Activated gamma-delta T cell (primary cell): ENCODE measurements around the gene NABP2.
A peak's percentile ranks its signal among the peaks of the same experiment; 100 is the strongest.
"Not testable (repeated sequence)": the region's sequence is repeated elsewhere in the genome, so short reads cannot be mapped to it uniquely, and the experiment has no call there.

Source experiments
- DNase-seq: peaks from one replicate; lab custom pipeline; 2025; lab: John Stamatoyannopoulos, UW

The NABP2 gene

GRCh38 chr12:56244494-56244893 is 20.4 kb downstream of the NABP2 start:
- no peak for DNase-seq

- no peak for DNase-seq
Observed at GRCh38 chr12:56247923-56248322, 23.8 kb downstream of the NABP2 start.

GRCh38 chr12:56248711-56249110 is 24.6 kb downstream of the NABP2 start:
- DNase-seq, result no peak

DNA sequence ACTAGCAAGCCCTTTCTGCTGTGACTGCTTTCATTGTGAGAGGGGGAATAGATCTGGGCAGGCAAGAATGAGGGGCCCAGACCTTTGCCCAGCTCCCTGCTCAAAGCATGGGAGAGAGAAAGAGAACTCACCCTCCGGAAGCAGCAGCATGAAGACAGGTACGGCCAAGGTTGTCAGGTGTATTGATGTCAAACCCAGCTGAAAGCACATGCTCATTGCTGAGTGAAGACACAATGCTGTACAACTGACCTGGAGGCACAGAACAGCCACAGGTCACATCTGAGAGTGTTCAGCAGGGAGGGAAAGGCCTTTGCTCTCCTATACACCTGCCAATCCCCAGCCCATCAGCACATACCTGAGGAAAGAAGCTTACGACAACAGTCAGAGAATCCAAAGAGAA is 28.5 kb downstream of the NABP2 start:
- DNase-seq, result no peak

DNA sequence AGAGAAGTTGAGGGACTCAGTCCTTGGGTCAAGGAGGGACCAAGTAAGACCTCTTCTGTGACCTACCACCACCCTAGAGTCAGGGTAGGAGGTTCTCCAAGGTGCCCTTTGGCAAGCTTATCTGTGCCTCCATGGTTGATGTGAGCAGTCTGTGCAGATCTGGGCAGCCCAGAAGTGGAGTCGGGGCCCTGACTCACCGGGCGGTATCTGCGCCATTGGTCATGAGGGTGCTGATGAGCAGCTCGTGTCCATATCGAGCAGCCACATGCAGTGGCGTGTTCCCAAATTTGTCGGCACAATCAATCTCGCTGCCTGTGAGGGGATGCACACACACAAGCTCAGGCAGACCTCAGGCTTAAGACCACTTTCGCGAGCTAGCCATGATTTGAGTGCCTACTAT is 28.9 kb downstream of the NABP2 start:
- DNase-seq, result no peak

DNA sequence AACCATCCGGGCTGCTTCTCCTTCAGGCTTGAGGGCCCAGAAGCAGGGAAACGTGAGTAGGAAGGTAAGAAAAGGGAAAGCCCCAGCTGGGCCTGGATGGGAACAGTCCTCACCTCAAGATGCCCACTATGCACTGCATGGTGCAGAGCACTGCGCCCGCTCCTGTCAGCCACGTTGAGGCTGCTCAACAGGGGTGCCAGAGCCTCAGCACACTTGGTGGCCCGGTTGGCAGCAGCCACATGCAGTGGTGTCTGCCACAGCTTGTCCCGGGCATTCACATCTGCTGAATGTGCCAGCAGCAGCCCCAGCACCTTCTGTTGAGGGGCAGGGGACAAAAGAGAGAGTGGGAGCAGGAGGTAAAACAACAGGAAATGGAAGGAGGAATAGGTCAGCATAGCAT is 31.5 kb downstream of the NABP2 start:
- DNase-seq, result no peak

DNA sequence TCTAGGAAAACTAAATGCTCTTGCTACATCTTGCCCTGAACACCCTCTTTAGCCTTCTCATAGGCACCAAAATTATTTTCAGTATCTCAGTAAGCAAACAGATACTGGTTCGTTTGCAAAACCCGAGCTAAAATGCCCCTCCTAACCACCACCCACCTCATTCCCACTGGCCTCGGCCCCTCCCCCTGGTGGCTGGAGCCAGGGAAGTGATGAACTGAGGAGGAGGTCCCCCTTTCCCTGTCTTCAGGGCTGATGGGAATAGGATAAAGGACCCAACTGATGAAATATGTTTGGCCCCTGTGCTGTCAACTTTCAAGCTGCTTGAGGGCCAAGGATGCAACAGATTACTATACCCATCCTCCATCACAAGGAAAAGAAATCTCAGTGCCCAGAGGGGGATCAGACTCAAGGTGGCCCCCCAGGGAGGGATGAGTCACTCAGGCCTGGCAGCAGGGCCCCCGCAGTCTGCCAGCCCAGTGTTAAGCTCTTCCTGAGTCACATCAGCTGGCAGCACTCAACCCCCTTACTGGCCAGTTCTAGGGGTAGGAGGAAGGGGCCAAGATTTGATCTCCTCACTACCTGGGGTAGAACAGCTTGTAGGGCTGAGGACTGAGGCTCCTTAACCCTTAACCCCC is 32.3 kb downstream of the NABP2 start:
- DNase-seq, result no peak

GRCh38 chr12:56257071-56257470 is 32.9 kb downstream of the NABP2 start:
- no peak for DNase-seq

GRCh38 chr12:56257491-56258067 is 33.4 kb downstream of the NABP2 start:
- DNase-seq, result no peak

DNA sequence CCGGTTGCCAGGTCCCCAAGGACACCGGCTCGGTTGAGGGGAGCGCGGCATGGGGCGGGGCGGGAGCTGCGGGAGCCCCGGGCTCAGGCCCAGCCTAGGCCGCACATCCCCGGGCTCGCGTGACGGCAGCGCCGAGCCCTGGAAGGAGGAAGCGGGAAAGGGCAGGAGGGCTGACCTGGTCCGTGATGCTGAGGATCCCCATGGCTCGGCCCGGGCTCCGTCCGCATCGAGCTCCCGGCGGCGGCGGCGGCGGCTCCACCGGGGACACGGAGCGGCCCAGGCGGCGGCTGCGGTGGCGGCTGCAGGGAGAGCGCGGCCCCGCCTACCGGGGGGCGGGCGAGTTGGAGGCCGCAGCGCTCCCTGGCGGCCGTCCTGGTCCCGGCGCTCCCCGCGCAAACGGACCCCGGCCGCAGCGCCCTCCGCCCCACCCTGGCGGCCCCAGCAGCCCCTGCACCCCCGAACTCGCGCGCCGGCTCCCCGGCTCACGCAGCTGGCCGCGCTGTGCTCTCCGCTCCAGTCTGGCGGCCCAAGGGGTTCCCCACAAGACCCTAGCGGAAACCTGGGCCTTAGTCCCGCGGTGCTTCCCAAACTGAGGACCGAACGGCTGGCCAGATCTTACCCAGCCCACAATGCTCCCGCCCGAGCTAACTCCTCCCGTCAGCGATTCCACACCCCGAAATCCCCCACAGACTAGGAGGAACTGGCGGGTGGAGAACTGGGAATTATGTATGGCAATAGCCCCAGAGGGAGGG is 34.1 kb downstream of the NABP2 start, which contains the start of gene ANKRD52:
ANKRD52 (minus strand) TSS at position 317 of the 752 bp plus-strand sequence; CDS start at position 202, 115 bp downstream.
- peak; percentile 72 for DNase-seq

- DNase-seq, result no peak
Observed at GRCh38 chr12:56258820-56259183, 34.7 kb downstream of the NABP2 start.

- no peak for DNase-seq
Observed at GRCh38 chr12:56260380-56260779, 36.2 kb downstream of the NABP2 start.

DNA sequence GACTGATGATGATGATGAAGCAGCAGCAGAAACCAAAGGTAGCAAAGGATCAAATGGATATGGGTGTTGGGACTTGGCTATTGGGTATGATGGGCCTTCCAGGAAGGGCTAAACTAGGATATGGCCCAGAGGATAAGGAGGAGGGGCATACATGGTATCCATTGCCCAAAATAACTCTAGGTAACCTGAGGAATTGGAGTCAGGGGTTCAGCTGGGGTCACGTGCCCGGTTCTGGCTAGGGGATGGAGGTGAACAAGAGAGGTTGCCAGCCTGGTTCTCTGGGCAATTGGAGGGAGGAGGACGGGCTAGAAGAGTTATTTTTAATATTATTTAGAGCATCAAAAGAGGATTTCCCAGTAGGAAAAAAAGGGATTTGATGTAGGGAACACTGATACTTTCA is 36.8 kb downstream of the NABP2 start:
- DNase-seq, result no peak

DNA sequence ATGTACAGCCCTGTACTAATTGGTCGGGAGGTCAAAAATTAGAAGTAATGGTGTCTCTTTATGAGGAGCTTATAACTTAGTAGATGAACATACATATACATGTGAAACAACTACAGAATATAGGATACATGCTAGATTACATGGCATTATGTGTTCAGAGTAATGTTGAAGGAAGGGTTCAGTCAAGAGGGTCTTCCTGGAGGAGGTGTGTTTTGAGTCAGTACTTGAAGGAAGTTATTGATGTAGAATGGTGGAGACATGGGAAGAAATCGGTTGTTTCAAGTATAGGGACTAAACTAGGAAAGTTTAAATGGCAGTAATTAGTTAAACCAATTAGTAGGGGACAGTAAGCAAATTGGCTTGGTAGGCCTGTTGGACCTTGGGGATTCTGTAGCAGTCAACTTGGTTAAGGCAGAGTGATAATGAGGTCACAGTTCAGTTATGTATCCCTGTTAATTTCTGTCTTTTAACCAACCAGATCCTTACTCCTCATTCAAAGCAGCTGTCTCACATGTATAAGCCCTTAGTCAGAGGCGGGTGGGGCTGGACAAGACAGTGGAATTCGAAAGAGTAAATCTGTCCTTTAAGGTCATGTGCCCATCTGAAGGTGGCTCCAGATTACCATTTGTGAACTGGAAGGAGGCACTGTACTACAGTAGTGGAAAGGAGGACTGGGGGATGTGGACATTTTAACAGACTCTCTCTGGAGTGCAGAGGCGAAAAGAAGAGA is 37.5 kb downstream of the NABP2 start:
- DNase-seq, result no peak

DNA sequence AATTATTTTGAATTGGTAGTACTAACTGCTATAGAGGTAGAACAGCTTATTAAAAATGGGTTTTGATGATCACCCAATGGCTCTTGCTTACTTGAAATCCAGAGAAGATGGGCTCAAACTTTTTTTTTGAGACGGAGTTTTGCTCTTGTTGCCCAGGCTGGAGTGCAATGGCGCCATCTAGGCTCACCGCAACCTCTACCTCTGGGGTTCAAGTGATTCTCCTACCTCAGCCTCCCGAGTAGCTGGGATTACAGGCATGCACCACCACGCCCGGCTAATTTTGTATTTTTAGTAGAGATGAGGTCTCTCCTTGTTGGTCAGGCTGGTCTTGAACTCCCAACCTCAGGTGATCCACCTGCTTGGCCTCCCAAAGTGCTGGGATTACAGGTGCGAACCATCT is 38.8 kb downstream of the NABP2 start:
- DNase-seq, result not testable (repeated sequence)

GRCh38 chr12:56266068-56266692 is 42.0 kb downstream of the NABP2 start:
- DNase-seq, result not testable (repeated sequence)

- DNase-seq, result peak; percentile 78
Observed at GRCh38 chr12:56266693-56267442, 42.7 kb downstream of the NABP2 start, which contains the start of gene COQ10A. TSS of gene COQ10A (plus strand) at chr12:56266942. CDS start at chr12:56267119, 177 bp downstream.

- DNase-seq, result no peak
Observed at GRCh38 chr12:56267443-56268071, 43.4 kb downstream of the NABP2 start.

- DNase-seq, result no peak
Observed at GRCh38 chr12:56271031-56271430, 46.9 kb downstream of the NABP2 start.

DNA sequence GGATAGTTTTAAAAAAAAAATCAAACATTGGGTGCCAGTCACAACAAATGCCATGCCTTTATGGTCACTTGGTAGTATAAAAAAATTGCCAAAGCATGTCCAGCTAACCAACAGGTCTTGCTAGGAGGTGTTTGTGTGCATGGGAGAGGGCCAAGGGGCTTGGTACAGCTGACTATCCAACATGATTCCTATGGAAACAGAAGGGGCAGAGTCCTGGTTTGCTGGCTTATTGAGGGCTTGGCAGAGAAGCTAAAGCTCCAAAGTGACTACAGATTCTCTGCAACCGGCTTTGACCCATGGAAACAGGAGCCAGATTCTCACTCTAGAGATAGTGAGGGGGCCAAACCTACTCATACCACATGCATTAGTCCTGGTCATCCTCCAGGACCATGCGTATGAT is 48.3 kb downstream of the NABP2 start:
- DNase-seq, result not testable (repeated sequence)

GRCh38 chr12:56274299-56274698 is 50.2 kb downstream of the NABP2 start:
- DNase-seq, result no peak
